Upper lobe of left lung (tissue), 6 donors: ENCODE results near the gene OPN1LW. TPM values are rescaled to one million over a fixed set of nuclear protein-coding genes. Genes with fewer than 3 reads are reported as not detected.

Experiments
- ATAC-seq, 2 donors: fragments of 200-7000 bp; cut with Tn5 transposase; one replicate each; pipeline ENCODE4 v1.9.1; 2022; ENCODE audit warnings: mild to moderate bottlenecking in 2 of 2, moderate library complexity in 2 of 2; ENCODE audit not compliant: low FRiP score in 2 of 2
- DNase-seq, 2 donors: peaks; one replicate each; pipeline ENCODE4 v3.0.0-alpha.2; 2019 to 2020
- H3K27ac ChIP-seq, 4 donors: fragments of 200-600 bp; sonication (generic); one replicate each; pipeline ENCODE4 v1.5.1; 2016 to 2019
- H3K27me3 ChIP-seq, 4 donors: fragments of 200-600 bp; sonication (generic); one replicate each; pipeline ENCODE4 v1.5.1; 2017 to 2019
- H3K36me3 ChIP-seq, 4 donors: fragments of 200-600 bp; sonication (generic); one replicate each; pipeline ENCODE4 v1.5.1; 2016 to 2019
- H3K4me1 ChIP-seq, 4 donors: fragments of 200-600 bp; sonication (generic); one replicate each; pipeline ENCODE4 v1.5.1; 2018 to 2019
- H3K4me3 ChIP-seq, 4 donors: fragments of 200-600 bp; sonication (generic); one replicate each; pipeline ENCODE4 v1.5.1; 2017 to 2019; ENCODE audit warnings: mild to moderate bottlenecking in 2 of 4, moderate library complexity in 1 of 4
- H3K9me3 ChIP-seq, 4 donors: fragments of 200-600 bp; sonication (generic); one replicate each; pipeline ENCODE4 v1.5.1; 2018 to 2019
- EP300 ChIP-seq, 4 donors: sonication (generic); formaldehyde crosslinking; IDR thresholded peaks; one replicate each; pipeline ENCODE4 v1.5.1; 2017; ENCODE audit warnings: antibody characterized with exemption in 4 of 4, control low read depth in 2 of 4
- POLR2A ChIP-seq, 4 donors: fragments of 450-650 bp; IDR thresholded peaks; one replicate each; pipeline ENCODE4 v1.5.1; 2016 to 2017; ENCODE audit warnings: antibody characterized with exemption in 4 of 4, mild to moderate bottlenecking in 2 of 4
- POLR2AphosphoS5 ChIP-seq, 2 donors: sonication (generic); formaldehyde crosslinking; IDR thresholded peaks; one replicate each; pipeline ENCODE4 v1.5.1; 2017; ENCODE audit warnings: antibody characterized with exemption in 2 of 2
- WGBS, 2 donors: methylation state at CpG; one replicate each; pipeline ENCODE4 v1.1.5; 2017 to 2018; 5-methylcytosine and 5-hydroxymethylcytosine counted together
- total RNA-seq, 6 donors: library from RNA; depleted of rRNA in 4 of 6; stranded (reverse); fragments of >200 nt in 4 of 6; gene quantifications; one replicate each; pipeline versions ENCODE4 v1.1.0 to v1.2.1, GENCODE V29; 2016 to 2021
- TF ChIP-seq, protein P1 (sequence below), 6 experiments: fragments of 450-650 bp in 4 of 6; fragments of 200-600 bp in 2 of 6; sonication (generic) in 2 of 6; IDR thresholded peaks; one replicate each; pipeline ENCODE4 v1.5.1; 2016 to 2019; ENCODE audit warnings: antibody characterized with exemption in 6 of 6
- donor health status: DM: no; HTN: no; CAD: no; lungs with moderate emphysema.
- donor health status: DM: no; HTN: yes; CAD: no; lungs with severe emphysema.

Gene OPN1LW
- total RNA-seq, 6 donors from 2014 or later, result not detected

DNA sequence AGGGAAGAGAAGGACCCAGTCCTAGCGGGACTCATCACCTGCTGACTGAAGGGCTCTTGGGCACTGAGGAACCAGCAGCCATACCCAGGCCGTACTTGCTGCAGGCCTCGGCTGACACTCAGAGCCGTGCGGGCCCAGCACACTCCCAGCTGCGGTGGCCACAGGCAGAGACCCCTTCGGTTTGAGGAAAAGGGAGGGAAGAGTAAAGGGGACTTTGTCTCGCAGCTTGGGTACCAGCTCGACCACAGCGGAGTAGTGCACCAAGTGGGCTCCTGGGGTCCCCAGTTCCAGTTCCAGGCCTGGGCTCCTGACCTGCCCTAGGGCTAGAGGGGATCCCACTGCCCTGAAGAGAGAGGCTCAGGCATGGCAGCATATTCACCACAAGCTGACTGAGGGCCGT lies 17.9 kb upstream of the OPN1LW start:
- TF ChIP-seq POLR2AphosphoS5 (IDR thresholded peaks at IDR 0.05) (no peak), POLR2A (IDR thresholded peaks at IDR 0.05) (no peak), EP300 (IDR thresholded peaks at IDR 0.05) (no peak)
- TF ChIP-seq, protein P1, sequence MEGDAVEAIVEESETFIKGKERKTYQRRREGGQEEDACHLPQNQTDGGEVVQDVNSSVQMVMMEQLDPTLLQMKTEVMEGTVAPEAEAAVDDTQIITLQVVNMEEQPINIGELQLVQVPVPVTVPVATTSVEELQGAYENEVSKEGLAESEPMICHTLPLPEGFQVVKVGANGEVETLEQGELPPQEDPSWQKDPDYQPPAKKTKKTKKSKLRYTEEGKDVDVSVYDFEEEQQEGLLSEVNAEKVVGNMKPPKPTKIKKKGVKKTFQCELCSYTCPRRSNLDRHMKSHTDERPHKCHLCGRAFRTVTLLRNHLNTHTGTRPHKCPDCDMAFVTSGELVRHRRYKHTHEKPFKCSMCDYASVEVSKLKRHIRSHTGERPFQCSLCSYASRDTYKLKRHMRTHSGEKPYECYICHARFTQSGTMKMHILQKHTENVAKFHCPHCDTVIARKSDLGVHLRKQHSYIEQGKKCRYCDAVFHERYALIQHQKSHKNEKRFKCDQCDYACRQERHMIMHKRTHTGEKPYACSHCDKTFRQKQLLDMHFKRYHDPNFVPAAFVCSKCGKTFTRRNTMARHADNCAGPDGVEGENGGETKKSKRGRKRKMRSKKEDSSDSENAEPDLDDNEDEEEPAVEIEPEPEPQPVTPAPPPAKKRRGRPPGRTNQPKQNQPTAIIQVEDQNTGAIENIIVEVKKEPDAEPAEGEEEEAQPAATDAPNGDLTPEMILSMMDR (IDR thresholded peaks at IDR 0.05), result no peak
- Histone ChIP-seq H3K36me3 (no peaks in the 10 kb centered on the region), H3K27ac (no peak overlapping the region), H3K4me1 (peaks cover 0 to 9% (median 1%) of the 10 kb centered on the region in 4 donors), H3K27me3 (peaks cover 0 to 4% (median 0%) of the 10 kb centered on the region in 4 donors), H3K4me3 (no peak overlapping the region), H3K9me3 (peaks cover 0 to 6% (median 0%) of the 10 kb centered on the region in 4 donors)
- 95% methylated on average over 11 of the region's 11 CpGs; no CpG with 5 or more reads in 1 of the 2 donors for WGBS, 2 donors
- DNase-seq, result no peak
- peak in 1 of 2 donors; percentile 32 for ATAC-seq

DNA sequence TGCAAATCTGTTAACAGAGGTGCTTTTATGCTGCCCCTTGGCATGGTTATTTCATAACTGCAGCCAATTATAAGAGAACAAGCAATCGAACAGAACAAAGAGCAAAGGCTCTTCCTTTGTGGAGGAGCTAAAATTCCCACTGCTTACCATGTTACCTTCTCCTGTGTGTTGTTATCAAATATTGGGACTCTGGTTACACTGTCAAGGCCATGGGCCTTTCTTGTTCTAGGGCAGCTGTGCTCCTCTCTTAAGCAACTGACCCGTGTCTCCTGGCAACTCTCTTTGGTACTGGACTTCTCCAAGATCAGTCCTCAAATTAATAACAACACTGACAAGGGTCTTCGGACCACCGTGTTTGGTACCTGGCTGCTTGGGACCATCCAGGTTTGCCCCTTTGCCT lies 12.1 kb upstream of the OPN1LW start:
- Histone ChIP-seq H3K36me3 (no peaks in the 10 kb centered on the region), H3K27ac (no peak overlapping the region), H3K9me3 (no peaks in the 10 kb centered on the region), H3K4me1 (peaks cover 0 to 4% (median 0%) of the 10 kb centered on the region in 4 donors), H3K27me3 (no peaks in the 10 kb centered on the region), H3K4me3 (no peak overlapping the region)
- no peak for ATAC-seq
- no peak for DNase-seq
- TF ChIP-seq, protein P1 (IDR thresholded peaks at IDR 0.05), result no peak
- TF ChIP-seq POLR2AphosphoS5 (IDR thresholded peaks at IDR 0.05), result no peak
- no peak for TF ChIP-seq POLR2A (IDR thresholded peaks at IDR 0.05)
- no peak for TF ChIP-seq EP300 (IDR thresholded peaks at IDR 0.05)
- WGBS, 2 donors, result 82 to 94% methylated on average over 4 of the region's 4 CpGs

DNA sequence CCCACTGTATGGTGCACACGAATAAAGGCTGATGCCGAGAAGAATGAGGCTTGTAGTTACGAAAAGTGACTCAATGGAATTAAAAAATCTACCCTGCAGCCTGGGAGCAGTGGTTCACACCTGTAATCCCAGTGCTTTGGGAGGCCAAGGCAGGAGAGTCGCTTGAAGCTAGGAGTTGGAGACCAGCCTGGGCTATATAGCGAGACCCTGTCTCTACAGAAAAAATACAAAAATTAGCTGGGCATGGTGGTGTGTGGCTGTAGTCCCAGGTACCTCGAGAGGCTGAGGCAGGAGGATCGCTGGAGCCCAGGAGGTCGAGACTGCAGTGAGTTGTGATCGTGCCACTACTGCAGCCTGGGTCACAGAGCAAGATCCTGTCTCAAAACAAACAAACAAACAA lies 11.7 kb upstream of the OPN1LW start:
- H3K4me1 ChIP-seq, result peaks cover 0 to 4% (median 0%) of the 10 kb centered on the region in 4 donors
- 79 to 98% methylated on average over 8 to 9 of the region's 9 CpGs for WGBS, 2 donors
- H3K4me3 ChIP-seq, result no peak overlapping the region
- no peaks in the 10 kb centered on the region for H3K36me3 ChIP-seq
- H3K27me3 ChIP-seq, result no peaks in the 10 kb centered on the region
- no peak for TF ChIP-seq POLR2A (IDR thresholded peaks at IDR 0.05)
- no peak for TF ChIP-seq EP300 (IDR thresholded peaks at IDR 0.05)
- TF ChIP-seq POLR2AphosphoS5 (IDR thresholded peaks at IDR 0.05), result no peak
- TF ChIP-seq, protein P1 (IDR thresholded peaks at IDR 0.05), result no peak
- no peaks in the 10 kb centered on the region for H3K9me3 ChIP-seq
- DNase-seq (no peak), ATAC-seq (no peak)
- H3K27ac ChIP-seq, result no peak overlapping the region

DNA sequence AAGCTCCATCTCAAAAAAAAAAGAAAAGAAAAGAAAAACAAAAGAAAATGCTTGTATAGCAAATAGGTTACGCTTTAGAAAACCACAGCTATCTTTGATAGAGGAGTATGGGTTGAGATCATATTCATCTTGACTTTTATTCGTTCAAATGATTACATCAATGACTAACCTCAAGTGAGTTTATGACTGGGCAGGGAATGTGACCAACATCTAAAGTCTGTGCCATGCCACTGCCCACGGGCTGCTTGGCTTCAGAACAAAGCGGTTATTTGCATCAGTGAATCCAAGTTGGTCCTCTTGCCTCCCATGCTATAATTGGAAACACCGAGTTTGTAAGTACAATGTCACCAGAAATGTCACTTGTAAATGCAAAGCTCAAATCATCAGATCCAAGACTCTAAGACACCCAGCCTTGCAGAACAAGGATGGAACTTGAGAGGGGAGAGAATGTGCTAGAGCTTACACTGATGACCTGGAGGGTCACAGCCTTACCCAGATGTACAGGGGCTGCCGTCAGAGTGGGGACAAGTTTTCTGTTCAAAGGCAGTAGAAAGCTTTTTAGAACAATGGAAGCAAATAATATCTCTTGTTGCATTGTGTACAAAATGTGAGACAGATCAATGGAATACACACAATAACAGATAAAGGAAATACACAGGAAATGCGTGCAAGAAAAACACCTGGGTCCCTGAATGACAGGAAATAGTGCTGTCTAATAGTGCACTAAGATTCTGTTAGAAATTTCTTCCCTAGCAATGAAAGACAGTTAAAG lies 8.4 kb upstream of the OPN1LW start:
- WGBS, 2 donors, result 71 to 78% methylated on average over 7 of the region's 7 CpGs
- H3K4me3 ChIP-seq, result no peak overlapping the region
- H3K27ac ChIP-seq, result no peak overlapping the region
- ATAC-seq (no peak), DNase-seq (no peak)
- no peaks in the 10 kb centered on the region for H3K36me3 ChIP-seq
- no peaks in the 10 kb centered on the region for H3K27me3 ChIP-seq
- TF ChIP-seq POLR2A (IDR thresholded peaks at IDR 0.05), result no peak
- TF ChIP-seq EP300 (IDR thresholded peaks at IDR 0.05), result no peak
- TF ChIP-seq POLR2AphosphoS5 (IDR thresholded peaks at IDR 0.05), result no peak
- TF ChIP-seq, protein P1 (IDR thresholded peaks at IDR 0.05), result no peak
- H3K9me3 ChIP-seq, result no peaks in the 10 kb centered on the region
- peaks cover 0 to 4% (median 0%) of the 10 kb centered on the region in 4 donors for H3K4me1 ChIP-seq
